Measurements from ENCODE around the gene FAM177B. TPM values are rescaled to one million over a fixed set of nuclear protein-coding genes. Genes with fewer than 3 reads are reported as not detected.

FAM177B gene
- total RNA-seq, 3 donors from 2014 or later: 4.1 to 11.6 (median 9.7) TPM

DNA sequence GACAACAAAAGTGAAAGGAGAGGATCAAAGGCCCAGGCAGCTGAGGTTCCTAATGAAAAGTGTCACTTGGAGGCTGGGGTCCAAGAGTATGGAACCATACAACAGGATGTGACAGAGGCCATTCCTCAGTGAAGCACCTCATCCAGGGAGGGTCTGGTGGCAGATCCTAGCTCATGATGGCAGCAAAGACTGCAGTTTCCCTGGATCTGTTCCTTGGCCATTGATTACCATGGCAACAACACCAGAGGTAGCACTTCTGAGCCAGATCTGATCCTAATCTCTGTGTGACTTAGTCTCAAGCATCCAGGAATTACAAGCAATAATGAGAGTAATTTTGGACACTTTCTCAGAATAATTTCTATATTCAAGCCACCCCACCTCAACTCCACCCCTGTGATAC lies 12.9 kb downstream of the FAM177B start:
- no peaks in the 10 kb centered on the region for H3K9me3 ChIP-seq
- ATAC-seq: no peak
- no peaks in the 10 kb centered on the region for H3K4me1 ChIP-seq (ENCODE audit: low read depth)
- DNase-seq: no peak
- no peak overlapping the region for H3K4me3 ChIP-seq
- intact Hi-C loops (cut with DNase I, micrococcal nuclease): no loop called here
- no peaks in the 10 kb centered on the region for H3K36me3 ChIP-seq (ENCODE audit: low read depth)
- TF ChIP-seq, protein P1, sequence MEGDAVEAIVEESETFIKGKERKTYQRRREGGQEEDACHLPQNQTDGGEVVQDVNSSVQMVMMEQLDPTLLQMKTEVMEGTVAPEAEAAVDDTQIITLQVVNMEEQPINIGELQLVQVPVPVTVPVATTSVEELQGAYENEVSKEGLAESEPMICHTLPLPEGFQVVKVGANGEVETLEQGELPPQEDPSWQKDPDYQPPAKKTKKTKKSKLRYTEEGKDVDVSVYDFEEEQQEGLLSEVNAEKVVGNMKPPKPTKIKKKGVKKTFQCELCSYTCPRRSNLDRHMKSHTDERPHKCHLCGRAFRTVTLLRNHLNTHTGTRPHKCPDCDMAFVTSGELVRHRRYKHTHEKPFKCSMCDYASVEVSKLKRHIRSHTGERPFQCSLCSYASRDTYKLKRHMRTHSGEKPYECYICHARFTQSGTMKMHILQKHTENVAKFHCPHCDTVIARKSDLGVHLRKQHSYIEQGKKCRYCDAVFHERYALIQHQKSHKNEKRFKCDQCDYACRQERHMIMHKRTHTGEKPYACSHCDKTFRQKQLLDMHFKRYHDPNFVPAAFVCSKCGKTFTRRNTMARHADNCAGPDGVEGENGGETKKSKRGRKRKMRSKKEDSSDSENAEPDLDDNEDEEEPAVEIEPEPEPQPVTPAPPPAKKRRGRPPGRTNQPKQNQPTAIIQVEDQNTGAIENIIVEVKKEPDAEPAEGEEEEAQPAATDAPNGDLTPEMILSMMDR (IDR thresholded peaks at IDR 0.05): no peak

DNA sequence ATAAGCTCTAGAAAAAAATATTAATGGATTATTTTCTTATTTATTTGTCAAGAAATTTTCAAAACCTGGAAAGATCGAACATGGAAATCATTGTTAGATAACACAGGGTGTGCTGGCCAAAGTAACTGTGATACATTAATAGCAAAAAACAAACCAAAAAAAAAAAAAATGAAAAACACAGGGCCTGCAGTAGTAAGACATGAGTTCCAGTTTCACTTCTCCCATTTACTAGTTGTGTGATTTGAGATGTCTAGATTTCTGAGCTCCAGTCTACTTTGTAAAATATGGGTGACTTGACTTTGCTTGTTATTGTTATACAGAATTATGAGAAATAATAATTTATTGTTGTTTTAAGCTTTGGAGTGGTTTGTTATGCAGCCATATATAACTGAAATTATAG lies 13.6 kb downstream of the FAM177B start:
- DNase-seq: no peak
- Histone ChIP-seq H3K36me3 (ENCODE audit: low read depth) (no peaks in the 10 kb centered on the region), H3K4me1 (ENCODE audit: low read depth) (no peaks in the 10 kb centered on the region), H3K9me3 (no peaks in the 10 kb centered on the region), H3K4me3 (no peak overlapping the region)
- no peak for ATAC-seq
- intact Hi-C loops (cut with DNase I, micrococcal nuclease): no loop called here
- TF ChIP-seq, protein P1 (IDR thresholded peaks at IDR 0.05): no peak

DNA sequence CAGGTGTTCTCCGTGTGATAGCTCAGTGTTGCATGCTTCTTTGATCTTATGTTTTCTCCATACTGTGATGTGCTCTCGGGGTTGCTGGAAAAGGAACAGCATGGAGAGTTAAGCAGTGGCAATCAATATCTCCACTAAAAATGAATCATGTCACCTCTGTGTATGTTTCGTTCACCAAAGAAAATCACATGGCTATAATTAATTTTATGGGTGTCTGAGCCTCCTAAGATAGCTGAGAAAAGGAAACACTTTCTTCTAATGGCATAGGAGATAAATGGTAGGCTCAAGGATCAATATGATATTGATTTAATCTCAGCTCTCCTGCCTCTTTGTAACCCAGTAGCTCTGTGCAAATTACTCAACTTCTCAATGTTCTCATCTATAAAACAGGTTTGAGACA lies 14.3 kb downstream of the FAM177B start:
- H3K9me3 ChIP-seq: no peaks in the 10 kb centered on the region
- intact Hi-C loops (cut with DNase I, micrococcal nuclease): no loop called here
- H3K4me1 ChIP-seq (ENCODE audit: low read depth): no peaks in the 10 kb centered on the region
- H3K36me3 ChIP-seq (ENCODE audit: low read depth): no peaks in the 10 kb centered on the region
- TF ChIP-seq, protein P1 (IDR thresholded peaks at IDR 0.05): no peak
- ATAC-seq (no peak), DNase-seq (no peak)
- no peak overlapping the region for H3K4me3 ChIP-seq

DNA sequence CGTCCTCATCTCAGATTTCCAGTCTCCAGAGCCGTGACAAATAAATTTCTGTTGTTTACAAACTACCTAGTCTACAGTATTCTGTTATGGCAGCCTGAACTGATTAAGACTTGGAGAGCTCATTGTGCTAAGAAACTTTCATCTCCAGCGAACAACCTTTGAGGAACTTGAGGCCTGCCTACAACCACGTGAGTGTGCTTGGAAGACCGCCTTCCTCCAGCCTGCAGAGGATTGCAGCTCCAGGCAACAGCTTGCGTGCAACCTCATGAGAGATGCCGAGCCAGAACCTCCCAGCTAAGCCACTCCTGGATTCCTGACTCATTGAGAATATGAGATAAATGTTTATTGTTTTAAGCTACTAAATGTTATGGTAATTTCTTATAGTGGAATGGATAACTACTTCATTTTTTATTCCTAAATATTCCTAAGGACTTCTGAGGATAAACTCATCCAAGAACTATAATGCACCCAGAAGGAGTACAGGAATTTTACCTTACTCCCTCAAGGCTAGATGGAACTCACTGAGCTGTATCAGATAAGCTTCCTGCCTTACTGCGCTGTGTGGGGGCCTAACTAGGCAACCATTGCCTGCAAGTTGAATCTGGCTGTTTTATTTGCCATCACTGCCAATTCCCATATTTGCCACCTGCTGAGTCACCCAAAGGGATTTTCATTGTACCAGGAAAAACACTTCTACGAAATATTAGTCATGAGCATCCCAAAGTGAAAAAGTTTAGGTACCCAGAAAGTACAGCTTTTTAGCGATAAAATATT lies 17.6 kb downstream of the FAM177B start:
- Histone ChIP-seq H3K4me3 (no peak overlapping the region), H3K36me3 (ENCODE audit: low read depth) (no peaks in the 10 kb centered on the region), H3K9me3 (no peaks in the 10 kb centered on the region), H3K4me1 (ENCODE audit: low read depth) (no peaks in the 10 kb centered on the region)
- ATAC-seq (no peak), DNase-seq (peak in 2 of 3 donors; percentile 17 to 31)
- intact Hi-C loops (cut with DNase I, micrococcal nuclease): no loop called here
- TF ChIP-seq, protein P1 (IDR thresholded peaks at IDR 0.05): no peak

- Histone ChIP-seq H3K36me3 (ENCODE audit: low read depth) (no peaks in the 10 kb centered on the region), H3K4me3 (no peak overlapping the region), H3K9me3 (no peaks in the 10 kb centered on the region), H3K4me1 (ENCODE audit: low read depth) (no peaks in the 10 kb centered on the region)
- ATAC-seq (no peak), DNase-seq (no peak)
- intact Hi-C loops (cut with DNase I, micrococcal nuclease): no loop called here
- TF ChIP-seq, protein P1 (IDR thresholded peaks at IDR 0.05): no peak
Observed at GRCh38 chr1:222757646-222758268, 20.8 kb downstream of the FAM177B start.
